Activated T-helper 17 cell treated with anti-CD3 and anti-CD28 coated beads, Interleukin-2, amount 50 U/mL, for 72 hours (primary cell): ENCODE data around the gene COL28A1. TPM values are rescaled to one million over a fixed set of nuclear protein-coding genes. Genes with fewer than 3 reads are reported as not detected.
"Not testable (repeated sequence)": the region's sequence is repeated elsewhere in the genome, so short reads cannot be mapped to it uniquely, and the experiment has no call there.

ENCODE experiments used
- ATAC-seq: fragments of 150-1000 bp; cut with Tn5 transposase; replicated peaks from 2 replicates; pipeline ENCODE4 v1.10.0; 2021; ENCODE audit warnings: mild to moderate bottlenecking, moderate library complexity
- H3K27ac Mint-ChIP-seq: one replicate; pipeline ENCODE4 v1.8.0; 2022; ENCODE audit warnings: mixed read lengths
- H3K27me3 Mint-ChIP-seq: one replicate; pipeline ENCODE4 v1.8.0; 2022; ENCODE audit warnings: mixed read lengths
- H3K36me3 Mint-ChIP-seq: one replicate; pipeline ENCODE4 v1.8.0; 2022; ENCODE audit warnings: low read depth, mild to moderate bottlenecking, mixed read lengths
- H3K4me1 Mint-ChIP-seq: one replicate; pipeline ENCODE4 v1.8.0; 2022; ENCODE audit warnings: mixed read lengths
- H3K4me3 Mint-ChIP-seq: one replicate; pipeline ENCODE4 v1.8.0; 2022; ENCODE audit warnings: mild to moderate bottlenecking, mixed read lengths
- H3K9me3 Mint-ChIP-seq: one replicate; pipeline ENCODE4 v1.8.0; 2022; ENCODE audit warnings: mixed read lengths
- total RNA-seq, 2 donors: library from RNA; stranded (reverse); gene quantifications; one replicate each; pipeline ENCODE4 v1.2.3, GENCODE V29; 2022

COL28A1 gene
- total RNA-seq, 2 donors from 2014 or later = 0.11 to 0.13 TPM

GRCh38 chr7:7418997-7419396, 116.7 kb downstream of the COL28A1 start:
- Mint-ChIP-seq H3K4me1 (peaks cover 6% of the 10 kb centered on the region), H3K9me3 (no peaks in the 10 kb centered on the region), H3K4me3 (no peak overlapping the region), H3K27ac (no peak overlapping the region), H3K36me3 (no peaks in the 10 kb centered on the region), H3K27me3 (no peaks in the 10 kb centered on the region)
- ATAC-seq = no peak

GRCh38 chr7:7417851-7418250, 117.8 kb downstream of the COL28A1 start:
- no peak overlapping the region for H3K27ac Mint-ChIP-seq
- H3K4me1 Mint-ChIP-seq = peaks cover 6% of the 10 kb centered on the region
- ATAC-seq = no peak
- H3K27me3 Mint-ChIP-seq = no peaks in the 10 kb centered on the region
- H3K4me3 Mint-ChIP-seq = no peak overlapping the region
- no peaks in the 10 kb centered on the region for H3K9me3 Mint-ChIP-seq
- H3K36me3 Mint-ChIP-seq = no peaks in the 10 kb centered on the region

- Mint-ChIP-seq H3K9me3 (no peaks in the 10 kb centered on the region), H3K36me3 (no peaks in the 10 kb centered on the region), H3K4me3 (no peak overlapping the region), H3K27ac (no peak overlapping the region), H3K4me1 (peaks cover 6% of the 10 kb centered on the region), H3K27me3 (no peaks in the 10 kb centered on the region)
- ATAC-seq = no peak
These were observed 118.3 kb downstream of the COL28A1 start for GRCh38 chr7:7417414-7417813.

- peak; percentile 91 for ATAC-seq
- peak overlapping the region; percentile 56 for H3K4me3 Mint-ChIP-seq
- peaks cover 6% of the 10 kb centered on the region for H3K4me1 Mint-ChIP-seq
- no peaks in the 10 kb centered on the region for H3K36me3 Mint-ChIP-seq
- H3K27me3 Mint-ChIP-seq = peaks cover 8% of the 10 kb centered on the region
- H3K27ac Mint-ChIP-seq = peak overlapping the region; percentile 93
- H3K9me3 Mint-ChIP-seq = no peaks in the 10 kb centered on the region
These were observed 119.4 kb downstream of the COL28A1 start for GRCh38 chr7:7416031-7416858.

GRCh38 chr7:7414791-7415603, 120.7 kb downstream of the COL28A1 start:
- no peak overlapping the region for H3K4me3 Mint-ChIP-seq
- peaks cover 6% of the 10 kb centered on the region for H3K4me1 Mint-ChIP-seq
- no peak for ATAC-seq
- H3K36me3 Mint-ChIP-seq = no peaks in the 10 kb centered on the region
- H3K9me3 Mint-ChIP-seq = no peaks in the 10 kb centered on the region
- H3K27ac Mint-ChIP-seq = no peak overlapping the region
- H3K27me3 Mint-ChIP-seq = peaks cover 8% of the 10 kb centered on the region

- Mint-ChIP-seq H3K4me1 (no peaks in the 10 kb centered on the region), H3K9me3 (peaks cover 5% of the 10 kb centered on the region), H3K27me3 (peaks cover 21% of the 10 kb centered on the region), H3K4me3 (no peak overlapping the region), H3K36me3 (no peaks in the 10 kb centered on the region), H3K27ac (no peak overlapping the region)
- ATAC-seq = no peak
These were observed 127.5 kb downstream of the COL28A1 start for GRCh38 chr7:7408001-7408770.

- ATAC-seq = no peak
- H3K27ac Mint-ChIP-seq = no peak overlapping the region
- H3K36me3 Mint-ChIP-seq = no peaks in the 10 kb centered on the region
- no peaks in the 10 kb centered on the region for H3K4me1 Mint-ChIP-seq
- H3K9me3 Mint-ChIP-seq = peaks cover 5% of the 10 kb centered on the region
- no peak overlapping the region for H3K4me3 Mint-ChIP-seq
- H3K27me3 Mint-ChIP-seq = peaks cover 19% of the 10 kb centered on the region
These were observed 130.2 kb downstream of the COL28A1 start for GRCh38 chr7:7405461-7405860.

- Mint-ChIP-seq H3K4me3 (no peak overlapping the region), H3K9me3 (no peaks in the 10 kb centered on the region), H3K27me3 (peaks cover 13% of the 10 kb centered on the region), H3K36me3 (no peaks in the 10 kb centered on the region), H3K27ac (no peak overlapping the region), H3K4me1 (no peaks in the 10 kb centered on the region)
- no peak for ATAC-seq
These were observed 136.0 kb downstream of the COL28A1 start for GRCh38 chr7:7399707-7400106.

- no peak for ATAC-seq
- peaks cover 9% of the 10 kb centered on the region for H3K27me3 Mint-ChIP-seq
- H3K4me1 Mint-ChIP-seq = no peaks in the 10 kb centered on the region
- no peaks in the 10 kb centered on the region for H3K36me3 Mint-ChIP-seq
- peaks cover 13% of the 10 kb centered on the region for H3K9me3 Mint-ChIP-seq
- no peak overlapping the region for H3K27ac Mint-ChIP-seq
- no peak overlapping the region for H3K4me3 Mint-ChIP-seq
These were observed 139.9 kb downstream of the COL28A1 start for GRCh38 chr7:7395785-7396184.

GRCh38 chr7:7388164-7388563, 147.5 kb downstream of the COL28A1 start:
- ATAC-seq = not testable (repeated sequence)

GRCh38 chr7:7385421-7385820, 150.3 kb downstream of the COL28A1 start:
- Mint-ChIP-seq H3K4me1 (no peaks in the 10 kb centered on the region), H3K4me3 (no peak overlapping the region), H3K27me3 (no peaks in the 10 kb centered on the region), H3K36me3 (no peaks in the 10 kb centered on the region), H3K9me3 (no peaks in the 10 kb centered on the region), H3K27ac (no peak overlapping the region)
- ATAC-seq = no peak

More at GRCh38 chr7:7388164-7388563, 147.5 kb downstream of the COL28A1 start:
- not testable (repeated sequence) for H3K27me3 Mint-ChIP-seq, H3K4me3 Mint-ChIP-seq, H3K36me3 Mint-ChIP-seq, H3K4me1 Mint-ChIP-seq, H3K27ac Mint-ChIP-seq
- peaks cover 14% of the 10 kb centered on the region for H3K9me3 Mint-ChIP-seq

GRCh38 chr7:7384228-7384627, 151.4 kb downstream of the COL28A1 start:
- no peaks in the 10 kb centered on the region for H3K27me3 Mint-ChIP-seq
- H3K4me3 Mint-ChIP-seq = no peak overlapping the region
- H3K27ac Mint-ChIP-seq = no peak overlapping the region
- no peak for ATAC-seq
- H3K9me3 Mint-ChIP-seq = no peaks in the 10 kb centered on the region
- no peaks in the 10 kb centered on the region for H3K36me3 Mint-ChIP-seq
- H3K4me1 Mint-ChIP-seq = no peaks in the 10 kb centered on the region

GRCh38 chr7:7375538-7375937, 160.1 kb downstream of the COL28A1 start:
- ATAC-seq = no peak
- H3K9me3 Mint-ChIP-seq = no peaks in the 10 kb centered on the region
- no peak overlapping the region for H3K27ac Mint-ChIP-seq
- no peaks in the 10 kb centered on the region for H3K4me1 Mint-ChIP-seq
- no peaks in the 10 kb centered on the region for H3K27me3 Mint-ChIP-seq
- no peak overlapping the region for H3K4me3 Mint-ChIP-seq
- no peaks in the 10 kb centered on the region for H3K36me3 Mint-ChIP-seq

GRCh38 chr7:7370076-7370475, 165.6 kb downstream of the COL28A1 start:
- Mint-ChIP-seq H3K36me3 (no peaks in the 10 kb centered on the region), H3K27ac (no peak overlapping the region), H3K27me3 (peaks cover 3% of the 10 kb centered on the region), H3K4me1 (no peaks in the 10 kb centered on the region), H3K9me3 (no peaks in the 10 kb centered on the region), H3K4me3 (no peak overlapping the region)
- no peak for ATAC-seq
